ENCODE data around the gene FKBP7. TPM values are rescaled to one million over a fixed set of nuclear protein-coding genes. Genes with fewer than 3 reads are reported as not detected.
"Not testable (repeated sequence)": the region's sequence is repeated elsewhere in the genome, so short reads cannot be mapped to it uniquely, and the experiment has no call there.

Gene FKBP7, protein sequence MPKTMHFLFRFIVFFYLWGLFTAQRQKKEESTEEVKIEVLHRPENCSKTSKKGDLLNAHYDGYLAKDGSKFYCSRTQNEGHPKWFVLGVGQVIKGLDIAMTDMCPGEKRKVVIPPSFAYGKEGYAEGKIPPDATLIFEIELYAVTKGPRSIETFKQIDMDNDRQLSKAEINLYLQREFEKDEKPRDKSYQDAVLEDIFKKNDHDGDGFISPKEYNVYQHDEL
- total RNA-seq: 47.5 and 54.3 TPM in 2 replicates
- polyA plus RNA-seq: 46.1 and 57.7 TPM in 2 replicates
- 38.1 and 42.8 TPM in 2 replicates for polyA plus RNA-seq (2012)
- polyA minus RNA-seq (ENCODE audit: low replicate concordance): 2.6 and 4.1 TPM in 2 replicates

DNA sequence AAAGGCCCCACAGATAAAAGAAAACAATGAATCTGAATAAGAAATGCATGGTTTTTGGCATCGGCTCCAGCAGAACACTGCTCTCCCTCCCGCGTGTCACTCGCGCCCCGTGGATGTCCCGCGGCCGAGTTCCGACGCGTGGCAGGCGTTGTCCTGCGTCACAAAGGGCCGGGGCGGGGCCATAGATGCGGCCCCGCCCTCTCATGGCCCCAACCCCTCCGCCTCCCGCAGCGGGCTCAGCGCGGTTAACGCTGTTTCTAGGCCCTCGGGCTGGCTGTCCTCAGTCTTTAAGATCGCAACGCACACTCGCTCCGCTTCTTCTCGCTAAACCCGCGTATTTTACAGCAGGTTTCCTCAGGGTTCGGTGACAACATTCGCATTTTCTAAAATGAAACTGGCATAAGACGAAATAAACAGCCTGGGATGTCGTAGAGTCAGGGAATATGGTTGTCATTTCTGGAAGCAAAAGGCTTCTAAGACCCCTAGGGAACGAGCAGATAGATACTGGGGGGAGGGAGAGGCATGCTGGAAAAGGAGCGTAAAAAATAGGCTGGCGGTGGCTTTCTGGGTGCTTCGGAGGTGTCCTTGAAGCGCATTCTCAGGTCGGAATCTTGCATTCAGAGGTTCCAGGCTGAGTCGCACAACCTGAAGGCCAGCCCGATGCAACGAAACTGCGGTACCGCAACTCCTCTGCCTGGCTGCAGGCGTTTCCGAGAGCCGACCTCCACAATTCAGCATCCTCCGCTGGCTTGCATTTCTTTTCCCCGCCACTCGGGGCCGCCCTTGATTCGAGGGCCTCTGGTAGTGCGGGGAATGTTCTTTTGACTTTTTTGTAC, at the start of gene FKBP7:
FKBP7 (minus strand) TSS at position 162 of the 836 bp plus-strand sequence; CDS start at position 61, 101 bp downstream.
- Histone ChIP-seq H3K4me3 (replicated peaks in 1 of 4; ENCODE audit: control extremely low read depth in 1 of 4, insufficient read depth in 1 of 4, low read depth in 3 of 4, low read length in 4 of 4) (peak within 1 kb of the TSS; percentile 79 to 99 (median 94)), H3K36me3 (ENCODE audit: control insufficient read depth, insufficient read depth, low read length) (no peaks in the 10 kb centered on the region), H3K27me3 (ENCODE audit: control insufficient read depth, insufficient read depth, low read length) (no peaks in the 10 kb centered on the region), H3K4me1 (ENCODE audit: control insufficient read depth, extremely low read depth, insufficient read depth, low read length) (peaks cover 2% of the 10 kb centered on the region), H4K20me1 (ENCODE audit: control insufficient read depth, extremely low read depth, insufficient read depth, low read length) (no peaks in the 10 kb centered on the region), H3K4me2 (ENCODE audit: extremely low read depth, insufficient read depth, low read length) (peak within 1 kb of the TSS; percentile 98), H3K9ac (ENCODE audit: insufficient read depth, low read length) (peak within 1 kb of the TSS; percentile 79), H3K79me2 (ENCODE audit: control insufficient read depth, insufficient read depth, low read length) (peaks cover 29% of the 10 kb centered on the region), H2AFZ (ENCODE audit: low read length) (peak within 1 kb of the TSS; percentile 98), H3K9me3 (ENCODE audit: control insufficient read depth, insufficient read depth, low read depth, low read length) (no peaks in the 10 kb centered on the region), H3K27ac (ENCODE audit: insufficient read depth, low read length) (peak within 1 kb of the TSS; percentile 94)
- TF ChIP-seq CTCF (conservative IDR thresholded peaks at IDR 0.05 in 1 of 2, IDR thresholded peaks at IDR 0.05 in 1 of 2; ENCODE audit: low read depth in 1 of 2, low read length in 2 of 2): peak; percentile 36 to 60
- no peak for TF ChIP-seq EZH2 (IDR thresholded peaks at IDR 0.05; ENCODE audit: low read length, missing control alignments)
- DNase-seq (ENCODE audit: low read depth in 2 of 2): peak; percentile 78 to 84

GRCh38 chr2:178527592-178527991, 49.2 kb upstream of the FKBP7 start:
- Histone ChIP-seq H3K4me1 (ENCODE audit: control insufficient read depth, extremely low read depth, insufficient read depth, low read length) (no peaks in the 10 kb centered on the region), H2AFZ (ENCODE audit: low read length) (no peak overlapping the region), H4K20me1 (ENCODE audit: control insufficient read depth, extremely low read depth, insufficient read depth, low read length) (no peaks in the 10 kb centered on the region), H3K27me3 (ENCODE audit: control insufficient read depth, insufficient read depth, low read length) (no peaks in the 10 kb centered on the region), H3K4me2 (ENCODE audit: extremely low read depth, insufficient read depth, low read length) (no peak overlapping the region), H3K4me3 (replicated peaks in 1 of 4; ENCODE audit: control extremely low read depth in 1 of 4, insufficient read depth in 1 of 4, low read depth in 3 of 4, low read length in 4 of 4) (no peak overlapping the region), H3K79me2 (ENCODE audit: control insufficient read depth, insufficient read depth, low read length) (peaks cover 17% of the 10 kb centered on the region), H3K9me3 (ENCODE audit: control insufficient read depth, insufficient read depth, low read depth, low read length) (no peaks in the 10 kb centered on the region), H3K27ac (ENCODE audit: insufficient read depth, low read length) (no peak overlapping the region), H3K9ac (ENCODE audit: insufficient read depth, low read length) (no peak overlapping the region), H3K36me3 (ENCODE audit: control insufficient read depth, insufficient read depth, low read length) (no peaks in the 10 kb centered on the region)
- TF ChIP-seq EZH2 (IDR thresholded peaks at IDR 0.05; ENCODE audit: low read length, missing control alignments) (no peak), CTCF (conservative IDR thresholded peaks at IDR 0.05 in 1 of 2, IDR thresholded peaks at IDR 0.05 in 1 of 2; ENCODE audit: low read depth in 1 of 2, low read length in 2 of 2) (no peak)
- no peak for DNase-seq (ENCODE audit: low read depth in 2 of 2)

DNA sequence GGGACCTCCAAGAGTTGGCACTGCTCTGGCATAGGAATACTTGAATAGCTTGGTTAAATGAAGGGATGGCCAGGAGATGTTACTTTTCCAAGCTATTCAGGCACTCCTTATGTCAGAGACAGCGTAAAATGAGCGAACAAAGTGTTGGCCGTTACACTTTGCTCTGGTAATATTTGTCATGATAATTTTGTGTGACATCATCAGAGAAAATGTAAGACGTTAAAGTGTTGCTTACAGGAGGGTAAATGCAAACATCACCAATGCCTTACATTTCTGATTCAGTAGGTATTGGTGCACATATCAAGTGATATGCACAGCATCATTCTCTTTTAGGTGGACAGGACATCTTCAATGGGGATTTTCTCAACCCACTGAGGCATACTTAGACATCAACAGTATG, 47.9 kb upstream of the FKBP7 start:
- H3K4me1 ChIP-seq (ENCODE audit: control insufficient read depth, extremely low read depth, insufficient read depth, low read length): no peaks in the 10 kb centered on the region
- H4K20me1 ChIP-seq (ENCODE audit: control insufficient read depth, extremely low read depth, insufficient read depth, low read length): no peaks in the 10 kb centered on the region
- no peaks in the 10 kb centered on the region for H3K27me3 ChIP-seq (ENCODE audit: control insufficient read depth, insufficient read depth, low read length)
- H3K4me3 ChIP-seq (replicated peaks in 1 of 4; ENCODE audit: control extremely low read depth in 1 of 4, insufficient read depth in 1 of 4, low read depth in 3 of 4, low read length in 4 of 4): no peak overlapping the region
- H3K27ac ChIP-seq (ENCODE audit: insufficient read depth, low read length): no peak overlapping the region
- no peak overlapping the region for H3K9ac ChIP-seq (ENCODE audit: insufficient read depth, low read length)
- H3K4me2 ChIP-seq (ENCODE audit: extremely low read depth, insufficient read depth, low read length): no peak overlapping the region
- peaks cover 17% of the 10 kb centered on the region for H3K79me2 ChIP-seq (ENCODE audit: control insufficient read depth, insufficient read depth, low read length)
- no peak for TF ChIP-seq EZH2 (IDR thresholded peaks at IDR 0.05; ENCODE audit: low read length, missing control alignments)
- H3K36me3 ChIP-seq (ENCODE audit: control insufficient read depth, insufficient read depth, low read length): no peaks in the 10 kb centered on the region
- H3K9me3 ChIP-seq (ENCODE audit: control insufficient read depth, insufficient read depth, low read depth, low read length): no peaks in the 10 kb centered on the region
- no peak for DNase-seq (ENCODE audit: low read depth in 2 of 2)
- H2AFZ ChIP-seq (ENCODE audit: low read length): no peak overlapping the region

GRCh38 chr2:178525460-178525859, 47.1 kb upstream of the FKBP7 start:
- H3K9ac ChIP-seq (ENCODE audit: insufficient read depth, low read length): not testable (repeated sequence)
- H3K79me2 ChIP-seq (ENCODE audit: control insufficient read depth, insufficient read depth, low read length): peaks cover 17% of the 10 kb centered on the region

GRCh38 chr2:178525010-178525409, 46.6 kb upstream of the FKBP7 start:
- not testable (repeated sequence) for DNase-seq (ENCODE audit: low read depth in 2 of 2); H3K9ac ChIP-seq (ENCODE audit: insufficient read depth, low read length); H2AFZ ChIP-seq (ENCODE audit: low read length); H3K36me3 ChIP-seq (ENCODE audit: control insufficient read depth, insufficient read depth, low read length); H3K4me2 ChIP-seq (ENCODE audit: extremely low read depth, insufficient read depth, low read length); H3K27ac ChIP-seq (ENCODE audit: insufficient read depth, low read length); H4K20me1 ChIP-seq (ENCODE audit: control insufficient read depth, extremely low read depth, insufficient read depth, low read length); H3K27me3 ChIP-seq (ENCODE audit: control insufficient read depth, insufficient read depth, low read length); H3K4me1 ChIP-seq (ENCODE audit: control insufficient read depth, extremely low read depth, insufficient read depth, low read length); H3K4me3 ChIP-seq (replicated peaks in 1 of 4; ENCODE audit: control extremely low read depth in 1 of 4, insufficient read depth in 1 of 4, low read depth in 3 of 4, low read length in 4 of 4); H3K9me3 ChIP-seq (ENCODE audit: control insufficient read depth, insufficient read depth, low read depth, low read length)
- peaks cover 17% of the 10 kb centered on the region for H3K79me2 ChIP-seq (ENCODE audit: control insufficient read depth, insufficient read depth, low read length)

More at GRCh38 chr2:178525460-178525859, 47.1 kb upstream of the FKBP7 start:
- not testable (repeated sequence) for H3K4me2 ChIP-seq (ENCODE audit: extremely low read depth, insufficient read depth, low read length); H3K36me3 ChIP-seq (ENCODE audit: control insufficient read depth, insufficient read depth, low read length); H3K4me1 ChIP-seq (ENCODE audit: control insufficient read depth, extremely low read depth, insufficient read depth, low read length); DNase-seq (ENCODE audit: low read depth in 2 of 2); H2AFZ ChIP-seq (ENCODE audit: low read length); H3K27ac ChIP-seq (ENCODE audit: insufficient read depth, low read length); H4K20me1 ChIP-seq (ENCODE audit: control insufficient read depth, extremely low read depth, insufficient read depth, low read length); H3K4me3 ChIP-seq (replicated peaks in 1 of 4; ENCODE audit: control extremely low read depth in 1 of 4, insufficient read depth in 1 of 4, low read depth in 3 of 4, low read length in 4 of 4); H3K27me3 ChIP-seq (ENCODE audit: control insufficient read depth, insufficient read depth, low read length); H3K9me3 ChIP-seq (ENCODE audit: control insufficient read depth, insufficient read depth, low read depth, low read length)

Data from fibroblast of lung (primary cell).